Measurements from ENCODE around the gene A3GALT2. TPM values are rescaled to one million over a fixed set of nuclear protein-coding genes. Genes with fewer than 3 reads are reported as not detected.

The A3GALT2 gene
- total and polyA plus RNA-seq, 8 donors, result 0.07 TPM; not detected in 7

GRCh38 chr1:33358795-33359503, 38.1 kb upstream of the A3GALT2 start:
- intact Hi-C loops (cut with DNase I), result no loop called here
- 89 to 94% methylated on average over 3 of the region's 3 CpGs for WGBS, 2 donors
- ATAC-seq (no peak), FAIRE-seq (no peak), DNase-seq (no peak)
- H3K27ac ChIP-seq, result no peak overlapping the region
- H3K4me1 ChIP-seq, result peaks cover 8 to 10% (median 10%) of the 10 kb centered on the region in 3 donors
- no peaks in the 10 kb centered on the region for H3K27me3 ChIP-seq
- H3K36me3 ChIP-seq, result no peaks in the 10 kb centered on the region
- no peaks in the 10 kb centered on the region for H3K9me3 ChIP-seq
- no peak overlapping the region for H3K4me3 ChIP-seq
- no peak for TF ChIP-seq CTCF (IDR thresholded peaks at IDR 0.05)

GRCh38 chr1:33358114-33358794, 37.4 kb upstream of the A3GALT2 start:
- Histone ChIP-seq H3K4me1 (peaks cover under 1 to 3% (median 3%) of the 10 kb centered on the region in 3 donors), H3K9me3 (no peaks in the 10 kb centered on the region), H3K36me3 (no peaks in the 10 kb centered on the region), H3K27ac (no peak overlapping the region), H3K4me3 (no peak overlapping the region), H3K27me3 (no peaks in the 10 kb centered on the region)
- DNase-seq (no peak), ATAC-seq (no peak), FAIRE-seq (no peak)
- TF ChIP-seq CTCF (IDR thresholded peaks at IDR 0.05), result no peak
- 72 to 79% methylated on average over 4 of the region's 4 CpGs for WGBS, 2 donors
- intact Hi-C loops (cut with DNase I), result no loop called here

- no peak for DNase-seq
- H3K27ac ChIP-seq, result no peak overlapping the region
- TF ChIP-seq CTCF (IDR thresholded peaks at IDR 0.05), result no peak
- no peaks in the 10 kb centered on the region for H3K36me3 ChIP-seq
- no peak for ATAC-seq
- no peak overlapping the region for H3K4me3 ChIP-seq
- H3K9me3 ChIP-seq, result no peaks in the 10 kb centered on the region
- 93 to 97% methylated on average over 5 of the region's 5 CpGs for WGBS, 2 donors
- H3K27me3 ChIP-seq, result no peaks in the 10 kb centered on the region
- FAIRE-seq, result no peak
- no peaks in the 10 kb centered on the region for H3K4me1 ChIP-seq
- intact Hi-C loops (cut with DNase I), result no loop called here
These were observed 36.2 kb upstream of the A3GALT2 start for GRCh38 chr1:33357099-33357498.

- no peak for TF ChIP-seq CTCF (IDR thresholded peaks at IDR 0.05)
- DNase-seq (no peak), ATAC-seq (no peak), FAIRE-seq (no peak)
- WGBS, 2 donors, result 92 to 93% methylated on average over 14 to 16 of the region's 16 CpGs
- H3K4me3 ChIP-seq, result no peak overlapping the region
- intact Hi-C loops (cut with DNase I), result no loop called here
- no peaks in the 10 kb centered on the region for H3K27me3 ChIP-seq
- H3K9me3 ChIP-seq, result no peaks in the 10 kb centered on the region
- no peaks in the 10 kb centered on the region for H3K36me3 ChIP-seq
- peaks cover 0 to 7% (median 0%) of the 10 kb centered on the region in 3 donors for H3K4me1 ChIP-seq
- H3K27ac ChIP-seq, result no peak overlapping the region
These were observed 33.9 kb upstream of the A3GALT2 start for GRCh38 chr1:33354707-33355316.
